HepG2 (cell line): ENCODE results near the gene CEMP1. TPM values are rescaled to one million over a fixed set of nuclear protein-coding genes. Genes with fewer than 3 reads are reported as not detected.

ENCODE experiments used
- HNRNPH1 ChIP-seq: fragments of 200-400 bp; formaldehyde crosslinking; optimal IDR thresholded peaks from 2 replicates; pipeline ENCODE3; 2017; ENCODE audit warnings: mild to moderate bottlenecking, low read depth, low read length
- IRF9 ChIP-seq: sonication (generic); formaldehyde crosslinking; IDR thresholded peaks from 2 replicates; pipeline ENCODE4 v1.8.0; 2022; ENCODE audit warnings: missing genetic modification reagents, mild to moderate bottlenecking, borderline replicate concordance
- PHF8 ChIP-seq: sonication (generic); formaldehyde crosslinking; IDR thresholded peaks from 2 replicates; pipeline ENCODE4 v1.5.0; 2020; ENCODE audit warnings: missing genetic modification reagents
- POGK ChIP-seq: sonication (generic); formaldehyde crosslinking; conservative IDR thresholded peaks from 2 replicates; pipeline ENCODE4 v1.8.0; 2022; ENCODE audit warnings: mild to moderate bottlenecking, moderate library complexity, missing genetic modification reagents
- SP1 ChIP-seq, 2 experiments: fragments of 450-650 bp in 1 of 2; sonication (generic) in 1 of 2; formaldehyde crosslinking in 1 of 2; IDR thresholded peaks; 2 replicates each; pipeline versions ENCODE4 v1.4.0 to v1.6.1; 2016 to 2020; ENCODE audit warnings: missing genetic modification reagents in 1 of 2
- THAP9 ChIP-seq: sonication (generic); formaldehyde crosslinking; IDR thresholded peaks from 2 replicates; pipeline ENCODE4; 2020; ENCODE audit warnings: missing genetic modification reagents, mild to moderate bottlenecking, borderline replicate concordance
- YEATS2 ChIP-seq: sonication (generic); formaldehyde crosslinking; IDR thresholded peaks from 2 replicates; pipeline ENCODE4 v1.4.0; 2020; ENCODE audit warnings: missing genetic modification reagents, borderline replicate concordance
- ZNF142 ChIP-seq: sonication (generic); formaldehyde crosslinking; IDR thresholded peaks from 2 replicates; pipeline ENCODE4 v1.4.0; 2020; ENCODE audit warnings: missing genetic modification reagents
- ZNF225 ChIP-seq: sonication (generic); formaldehyde crosslinking; IDR thresholded peaks from 2 replicates; pipeline ENCODE4 v1.4.0; 2020; ENCODE audit warnings: mild to moderate bottlenecking, missing genetic modification reagents
- polyA plus RNA-seq, 8 experiments: library from polyadenylated mRNA; depleted of rRNA in 3 of 8; stranded (reverse) in 7 of 8; unstranded in 1 of 8; fragments of >200 nt; fragmentation: Illumina TruSeq in 4 of 8; extraction: Trizol in 4 of 8; gene quantifications; 2 replicates each; pipeline versions ENCODE4 v1.2.1 to v1.2.3, GENCODE V29; 2011 to 2016; ENCODE audit warnings: low read depth in 4 of 8, missing spikeins in 1 of 8, mixed read lengths in 1 of 8; ENCODE audit not compliant: insufficient read depth in 1 of 8
- total RNA-seq, 5 experiments: library from RNA; depleted of rRNA; stranded (reverse); fragments of >200 nt; fragmentation: Illumina TruSeq; extraction: Trizol; gene quantifications; 2 replicates each; pipeline ENCODE4 v1.2.3, GENCODE V29; 2016; ENCODE audit warnings: low read depth in 1 of 5
- TF ChIP-seq, protein P1 (sequence below), 2 experiments: IDR thresholded peaks; 2 replicates each; pipeline ENCODE4 v1.6.1; 2011 to 2012; ENCODE audit warnings: low read length in 2 of 2, borderline replicate concordance in 1 of 2, low read depth in 1 of 2, mild to moderate bottlenecking in 1 of 2, moderate library complexity in 1 of 2

The CEMP1 gene
- total and polyA plus RNA-seq, 2 of the 13 experiments (the other 11 are each of a cell fraction or from before 2014, with no cell fraction given) = not detected

GRCh38 chr16:2520097-2520783, 11.0 kb downstream of the CEMP1 start, which contains the start of gene AMDHD2 (continued):
- peak; percentile 59; the same call in 1 of the 2 replicates for TF ChIP-seq IRF9
- TF ChIP-seq SP1 (IDR thresholded peaks at IDR 0.05) = no peak
- peak; percentile 37; the same call in 1 of the 2 replicates for TF ChIP-seq SP1 (CRISPR knock-in tag; IDR thresholded peaks at IDR 0.05)
- TF ChIP-seq ZNF225 (CRISPR knock-in tag) = no peak
- peak; percentile 59 for TF ChIP-seq YEATS2
- TF ChIP-seq, protein P1, sequence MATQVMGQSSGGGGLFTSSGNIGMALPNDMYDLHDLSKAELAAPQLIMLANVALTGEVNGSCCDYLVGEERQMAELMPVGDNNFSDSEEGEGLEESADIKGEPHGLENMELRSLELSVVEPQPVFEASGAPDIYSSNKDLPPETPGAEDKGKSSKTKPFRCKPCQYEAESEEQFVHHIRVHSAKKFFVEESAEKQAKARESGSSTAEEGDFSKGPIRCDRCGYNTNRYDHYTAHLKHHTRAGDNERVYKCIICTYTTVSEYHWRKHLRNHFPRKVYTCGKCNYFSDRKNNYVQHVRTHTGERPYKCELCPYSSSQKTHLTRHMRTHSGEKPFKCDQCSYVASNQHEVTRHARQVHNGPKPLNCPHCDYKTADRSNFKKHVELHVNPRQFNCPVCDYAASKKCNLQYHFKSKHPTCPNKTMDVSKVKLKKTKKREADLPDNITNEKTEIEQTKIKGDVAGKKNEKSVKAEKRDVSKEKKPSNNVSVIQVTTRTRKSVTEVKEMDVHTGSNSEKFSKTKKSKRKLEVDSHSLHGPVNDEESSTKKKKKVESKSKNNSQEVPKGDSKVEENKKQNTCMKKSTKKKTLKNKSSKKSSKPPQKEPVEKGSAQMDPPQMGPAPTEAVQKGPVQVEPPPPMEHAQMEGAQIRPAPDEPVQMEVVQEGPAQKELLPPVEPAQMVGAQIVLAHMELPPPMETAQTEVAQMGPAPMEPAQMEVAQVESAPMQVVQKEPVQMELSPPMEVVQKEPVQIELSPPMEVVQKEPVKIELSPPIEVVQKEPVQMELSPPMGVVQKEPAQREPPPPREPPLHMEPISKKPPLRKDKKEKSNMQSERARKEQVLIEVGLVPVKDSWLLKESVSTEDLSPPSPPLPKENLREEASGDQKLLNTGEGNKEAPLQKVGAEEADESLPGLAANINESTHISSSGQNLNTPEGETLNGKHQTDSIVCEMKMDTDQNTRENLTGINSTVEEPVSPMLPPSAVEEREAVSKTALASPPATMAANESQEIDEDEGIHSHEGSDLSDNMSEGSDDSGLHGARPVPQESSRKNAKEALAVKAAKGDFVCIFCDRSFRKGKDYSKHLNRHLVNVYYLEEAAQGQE (IDR thresholded peaks at IDR 0.05; ENCODE audit: borderline replicate concordance in 1 of 2, low read depth in 1 of 2, low read length in 2 of 2) = peak in 1 of 2 experiments; percentile 24; a peak in 1 of 4 replicates
- TF ChIP-seq ZNF142 (CRISPR knock-in tag) = peak; percentile 75; the same call in 1 of the 2 replicates
- peak; percentile 75 for TF ChIP-seq HNRNPH1
- peak; percentile 59; the same call in 1 of the 2 replicates for TF ChIP-seq POGK
- no peak for TF ChIP-seq THAP9 (CRISPR knock-in tag)
- TF ChIP-seq PHF8 (CRISPR knock-in tag) = peak; percentile 57; the same call in 1 of the 2 replicates
